GM19372 (cell line): ENCODE results near the gene RBBP6.

Experiments used
- ATAC-seq: cut with Tn5 transposase; IDR thresholded peaks from one replicate; pipeline ENCODE4 v1.9.1; 2021; ENCODE audit warnings: mild to moderate bottlenecking, low read depth, moderate library complexity; ENCODE audit not compliant: unreplicated experiment

The RBBP6 gene

DNA sequence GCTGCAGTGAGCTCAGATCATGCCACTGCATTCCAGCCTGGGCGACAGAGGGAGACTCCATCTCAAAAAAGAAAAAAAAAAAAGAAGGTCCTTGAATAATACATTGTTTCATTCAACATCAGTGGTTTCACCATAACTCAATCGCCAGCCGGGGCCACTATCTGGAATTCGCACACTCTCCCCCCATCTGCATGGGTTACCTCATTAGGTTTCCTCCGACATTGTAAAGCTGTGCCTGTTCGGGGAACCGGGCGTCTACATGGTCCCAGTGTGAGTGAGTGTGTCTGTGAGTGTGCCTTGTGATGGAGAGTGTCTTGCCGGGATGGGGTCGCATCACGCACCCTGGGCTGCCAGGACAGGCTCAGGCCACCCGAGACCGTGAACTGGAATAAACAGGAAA is 16.6 kb upstream of the RBBP6 start:
- ATAC-seq: no peak

DNA sequence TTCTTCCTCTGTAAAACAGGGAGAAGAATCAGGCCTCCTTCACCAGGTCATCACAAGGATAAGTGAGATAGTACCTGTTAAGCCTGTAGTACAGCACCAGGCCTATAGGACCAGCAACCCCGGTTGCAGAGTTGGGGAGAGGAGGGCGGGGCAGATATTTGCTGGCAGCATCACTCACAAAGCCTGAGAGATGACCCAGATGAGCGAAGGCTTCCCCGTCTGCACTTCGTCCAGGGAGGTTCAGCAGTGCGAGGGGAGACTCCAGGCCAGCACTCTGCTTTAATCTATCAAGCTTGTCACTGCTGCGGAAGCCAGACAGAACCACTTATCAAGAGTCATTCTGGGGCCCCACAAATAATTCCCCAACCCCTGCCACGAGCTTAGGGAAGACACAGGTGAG is 15.8 kb upstream of the RBBP6 start:
- ATAC-seq: no peak

DNA sequence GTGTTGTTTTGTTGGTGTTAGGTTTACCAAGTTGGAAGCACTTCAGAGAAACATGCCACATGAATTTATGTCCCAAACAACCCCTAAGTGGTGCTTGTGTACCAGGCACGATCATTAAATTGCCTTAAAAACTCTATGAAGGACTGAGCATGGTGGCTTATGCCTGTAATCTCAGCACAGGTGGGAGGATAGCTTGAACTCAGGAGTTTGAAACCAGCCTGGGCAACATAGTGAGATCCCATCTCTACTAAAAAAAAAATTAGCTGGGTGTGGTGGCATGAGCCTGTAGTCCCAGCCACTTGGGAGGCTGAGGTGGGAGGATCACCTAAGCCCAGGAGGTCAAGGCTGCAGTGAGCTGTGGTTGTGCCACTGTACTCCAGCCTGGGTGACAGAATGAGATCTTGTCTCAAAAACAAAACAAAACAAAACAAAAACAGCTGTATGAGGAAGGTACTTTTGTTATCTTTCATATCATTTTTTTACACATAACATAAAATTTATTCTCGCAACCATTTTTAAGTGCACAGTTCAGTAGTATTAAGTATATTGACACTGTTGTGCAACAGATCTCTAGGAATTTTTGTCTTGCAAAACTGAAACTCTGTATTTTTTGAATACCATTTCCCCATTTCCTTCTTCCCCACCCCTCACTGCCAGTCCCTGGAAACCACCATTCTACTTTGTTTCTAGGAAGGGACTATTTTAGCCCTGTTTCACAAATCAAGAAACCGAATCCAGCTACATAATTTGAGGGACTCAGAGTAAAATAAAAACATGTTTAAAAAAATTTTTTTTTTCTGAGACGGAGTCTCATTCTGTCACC is 14.3 kb upstream of the RBBP6 start:
- ATAC-seq: no peak

DNA sequence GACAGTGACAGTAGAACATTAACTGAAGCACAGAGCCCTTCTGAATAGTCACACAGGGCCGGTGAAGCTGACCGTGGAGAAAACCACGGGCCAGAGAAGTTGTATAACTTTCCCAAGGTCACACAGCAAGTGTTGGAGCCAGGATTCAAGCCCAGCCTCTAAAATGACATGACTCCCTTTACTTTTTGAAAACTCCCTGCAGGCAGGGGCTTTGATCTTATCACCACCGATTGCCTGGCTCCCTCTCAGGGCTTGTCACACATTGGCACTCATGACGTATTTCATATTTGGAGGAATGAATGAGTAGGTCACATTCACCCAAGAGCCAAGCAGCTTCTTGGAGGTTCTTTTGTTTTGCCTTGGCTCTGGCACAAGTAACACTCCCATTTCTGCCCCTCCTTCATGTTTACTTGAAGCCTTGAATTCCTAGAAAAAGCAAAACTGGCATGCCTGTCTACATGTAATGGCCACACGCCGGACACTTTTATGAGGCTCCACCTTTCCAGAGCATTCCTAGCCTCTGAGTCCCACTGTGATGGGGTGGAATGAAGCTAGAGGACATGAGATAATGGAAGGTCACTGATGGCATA is 13.3 kb upstream of the RBBP6 start:
- ATAC-seq: no peak

DNA sequence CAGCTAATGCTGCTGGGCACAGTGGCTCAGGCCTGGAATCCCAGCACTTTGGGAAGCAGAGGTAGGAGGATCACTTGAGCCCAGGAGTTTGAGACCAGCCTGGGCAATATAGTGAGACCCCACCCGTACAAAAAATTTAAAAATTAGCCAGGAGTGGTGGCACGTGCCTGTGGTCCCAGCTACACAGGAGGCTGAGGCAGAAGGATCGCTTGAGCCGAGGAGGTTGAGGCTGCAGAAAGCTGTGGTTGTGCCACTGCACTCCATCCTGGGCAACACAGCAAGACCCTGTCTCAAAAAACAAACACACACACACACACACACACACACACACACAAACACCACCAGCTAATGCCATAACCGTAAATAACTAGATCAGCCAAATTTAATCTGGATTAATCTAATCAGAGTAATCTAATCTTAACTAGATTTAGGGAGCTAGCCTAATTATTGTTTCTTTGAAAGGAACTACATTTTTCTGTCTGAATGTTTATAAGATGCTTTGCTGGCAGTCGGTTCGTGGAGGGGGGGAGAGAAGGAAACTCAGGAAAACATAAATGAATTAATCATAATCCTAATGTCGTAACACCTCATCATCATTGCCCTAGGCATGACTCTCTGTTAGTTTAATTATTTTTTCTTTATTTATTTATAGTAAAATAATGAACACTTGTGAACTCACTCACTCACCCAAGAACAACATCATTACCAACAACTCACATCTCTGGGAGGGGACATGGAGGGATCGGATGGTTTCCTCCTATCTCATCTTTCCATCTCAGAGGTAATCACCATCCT is 12.5 kb upstream of the RBBP6 start:
- ATAC-seq: no peak

- ATAC-seq: no peak
These were observed 8.2 kb upstream of the RBBP6 start for GRCh38 chr16:24531166-24531565.

GRCh38 chr16:24534620-24535019 is 4.7 kb upstream of the RBBP6 start:
- ATAC-seq: no peak

DNA sequence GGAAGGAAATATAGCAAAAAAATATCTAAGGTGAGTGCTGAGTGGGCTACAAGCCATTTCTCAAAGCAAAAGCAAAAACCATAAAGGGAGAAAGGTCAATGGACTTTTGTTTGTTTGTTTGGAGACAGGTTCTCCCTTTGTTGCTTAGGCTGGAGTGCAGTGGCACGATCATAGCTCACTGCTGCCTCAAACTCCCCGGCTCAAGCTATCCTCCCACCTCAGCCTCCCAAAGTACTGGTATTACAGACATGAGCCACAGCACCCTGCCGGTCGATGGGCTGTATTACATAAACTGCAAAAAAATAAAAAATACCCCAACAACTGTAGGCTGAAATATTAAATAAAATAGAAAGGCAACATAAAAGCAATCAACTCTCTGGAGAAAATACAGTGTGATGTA is 3.5 kb upstream of the RBBP6 start:
- no peak for ATAC-seq

DNA sequence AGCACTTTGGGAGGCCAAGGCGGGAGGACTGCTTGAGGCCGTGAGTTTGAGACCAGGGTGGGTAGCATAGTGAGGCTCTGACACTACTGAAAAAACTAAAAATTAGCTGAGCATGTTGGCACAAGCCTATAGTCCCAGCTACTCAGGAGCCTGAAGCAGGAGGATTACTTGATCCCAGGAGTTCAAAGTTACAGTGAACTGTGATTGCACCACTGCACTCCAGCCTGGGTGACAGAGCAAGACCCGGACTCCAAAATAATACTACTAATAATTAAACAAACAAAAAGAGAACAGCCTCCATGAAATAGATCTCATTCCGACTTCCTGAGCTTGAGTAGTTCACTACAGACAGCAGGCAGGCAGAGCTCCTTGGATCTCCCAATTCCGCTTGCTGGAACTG is 2.7 kb upstream of the RBBP6 start:
- no peak for ATAC-seq

GRCh38 chr16:24537474-24538337 is 1.7 kb upstream of the RBBP6 start:
- no peak for ATAC-seq

- peak; percentile 22 for ATAC-seq
These were observed 541 bp upstream of the RBBP6 start for GRCh38 chr16:24538756-24539294.

GRCh38 chr16:24539850-24540601 is 660 bp downstream of the RBBP6 start:
- peak; percentile 37 for ATAC-seq

DNA sequence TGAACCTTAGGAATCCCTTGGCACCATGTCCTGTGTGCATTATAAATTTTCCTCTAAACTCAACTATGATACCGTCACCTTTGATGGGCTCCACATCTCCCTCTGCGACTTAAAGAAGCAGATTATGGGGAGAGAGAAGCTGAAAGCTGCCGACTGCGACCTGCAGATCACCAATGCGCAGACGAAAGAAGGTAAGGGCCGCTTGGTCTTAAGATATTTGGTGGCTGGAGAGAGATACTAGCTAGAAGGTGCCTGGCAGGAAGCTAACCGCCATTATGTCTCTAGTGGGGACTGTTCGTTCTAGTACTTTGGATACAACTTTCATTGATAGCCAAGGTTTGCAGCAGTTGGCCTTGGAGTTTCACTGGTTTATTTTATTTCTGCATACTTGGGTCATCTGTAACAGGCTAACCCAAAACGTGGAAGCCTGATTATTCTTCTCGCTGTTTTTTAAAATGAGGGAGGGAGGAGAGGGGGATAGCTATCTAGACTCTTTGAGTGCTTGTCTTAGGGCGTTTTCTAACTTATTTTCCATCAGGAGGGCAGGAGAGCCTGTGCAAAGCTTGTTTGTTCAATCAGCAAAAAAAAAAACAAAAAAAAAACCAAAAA is 1.3 kb downstream of the RBBP6 start:
- ATAC-seq: no peak

GRCh38 chr16:24541233-24541933 is 2.0 kb downstream of the RBBP6 start:
- ATAC-seq: no peak

DNA sequence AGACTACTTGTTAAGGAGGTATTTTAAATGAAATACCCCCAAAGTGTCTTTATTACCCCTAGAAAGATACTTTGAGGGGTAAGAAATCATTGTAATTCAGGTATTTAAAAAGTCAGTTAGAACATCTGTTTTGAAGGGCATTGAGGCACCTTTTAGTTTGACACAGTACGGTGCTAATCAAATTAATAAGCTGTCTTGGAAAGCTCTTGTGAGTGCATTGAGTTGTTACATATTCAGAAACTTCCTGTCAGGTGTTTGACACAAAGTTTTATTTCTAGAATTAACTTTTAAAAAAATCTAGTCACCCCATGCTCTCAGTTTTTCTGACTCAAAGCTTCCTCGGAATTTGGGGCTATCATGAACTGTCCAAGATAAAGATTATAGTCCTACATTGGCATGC is 4.6 kb downstream of the RBBP6 start:
- ATAC-seq: no peak

- ATAC-seq: no peak
These were observed 5.3 kb downstream of the RBBP6 start for GRCh38 chr16:24544640-24545039.

DNA sequence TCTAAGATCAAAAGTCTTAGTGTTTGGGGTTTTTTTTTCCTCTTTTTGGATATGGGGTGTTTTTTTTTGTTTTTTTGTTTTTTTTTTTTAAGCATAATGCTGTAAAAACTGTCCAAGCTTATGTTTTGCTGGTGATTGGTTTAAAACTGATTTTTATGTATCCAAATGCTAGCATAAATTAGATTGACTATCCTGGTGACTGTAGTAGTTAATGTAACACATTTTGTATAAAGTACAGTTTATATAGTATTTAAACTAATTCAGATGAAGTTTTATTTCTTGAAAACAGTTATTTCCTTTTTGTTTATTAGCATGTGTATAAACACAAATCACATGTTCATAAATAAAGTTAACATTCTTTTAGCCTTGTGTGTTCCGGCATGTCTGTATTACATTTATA is 10.9 kb downstream of the RBBP6 start:
- no peak for ATAC-seq

DNA sequence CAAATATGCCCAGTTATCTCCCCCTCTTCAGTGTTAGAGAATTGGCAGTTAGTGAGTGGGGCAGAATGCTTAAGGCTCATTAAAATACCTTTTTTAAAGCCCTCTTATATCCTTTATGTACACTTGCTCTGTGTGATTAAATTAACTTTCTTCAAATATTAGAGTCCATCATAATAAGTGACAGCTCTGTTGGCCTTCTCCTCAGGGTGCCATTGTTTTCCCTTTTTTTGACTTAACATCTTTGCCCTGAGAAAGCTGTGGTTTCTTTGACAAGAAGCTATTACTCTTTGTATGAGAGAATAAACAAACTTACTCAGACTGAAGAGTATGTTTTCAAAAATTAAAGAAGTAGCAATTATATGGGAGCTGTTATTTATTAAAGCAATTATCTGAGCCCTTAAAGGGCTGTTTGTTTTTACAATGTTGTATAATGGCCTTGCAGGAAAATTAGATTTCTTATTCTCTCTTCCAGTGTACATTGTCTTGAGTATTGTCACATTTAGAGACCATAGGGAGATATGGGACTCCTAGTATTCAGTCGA is 13.4 kb downstream of the RBBP6 start:
- ATAC-seq: no peak
